GM18526 (cell line): ENCODE measurements around the gene TET3.

Experiments used
- POLR2A ChIP-seq: IDR thresholded peaks from 3 replicates; pipeline ENCODE4 v1.6.1; 2011; ENCODE audit not compliant: insufficient read length; ENCODE audit errors: extremely low read depth

TET3 gene

DNA sequence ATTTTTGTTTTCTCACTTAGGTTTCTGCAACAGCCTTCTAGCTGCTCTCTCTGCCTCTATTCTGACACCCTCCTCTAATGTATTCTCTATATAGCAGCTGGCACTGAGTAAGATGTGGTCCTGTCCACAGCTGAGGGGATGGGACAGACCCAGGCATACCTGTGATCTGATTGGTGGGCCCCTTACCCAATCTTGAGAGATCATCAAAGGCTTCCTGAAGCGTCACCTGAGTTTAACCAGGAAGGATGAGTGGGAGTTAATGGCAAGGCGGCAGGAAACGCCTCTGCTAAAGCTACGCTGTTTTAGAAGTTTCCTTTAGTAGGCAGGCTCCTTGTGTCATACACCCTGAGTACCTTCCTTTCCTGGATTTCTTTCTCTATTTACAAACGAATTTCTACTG lies 5.7 kb upstream of the TET3 start:
- no peak for TF ChIP-seq POLR2A

DNA sequence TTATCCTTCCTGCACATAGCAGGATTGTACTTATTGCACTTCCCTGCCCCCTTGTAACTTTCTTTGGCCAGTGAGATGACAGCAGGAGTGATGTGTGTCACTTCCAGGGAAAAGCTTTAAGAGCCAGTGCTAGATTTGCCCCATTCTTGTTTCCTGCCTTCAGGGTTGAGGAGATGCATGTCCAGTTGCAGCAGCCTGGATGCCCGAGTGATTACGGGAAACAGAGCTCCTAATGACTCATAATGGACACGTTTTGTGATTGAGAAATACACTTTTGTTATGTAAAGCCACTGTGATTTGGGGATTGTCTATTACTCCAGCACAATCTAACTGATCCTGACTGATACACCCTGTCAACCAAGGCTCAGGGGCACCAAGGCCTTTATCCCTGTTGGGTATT lies 5.0 kb upstream of the TET3 start:
- no peak for TF ChIP-seq POLR2A

DNA sequence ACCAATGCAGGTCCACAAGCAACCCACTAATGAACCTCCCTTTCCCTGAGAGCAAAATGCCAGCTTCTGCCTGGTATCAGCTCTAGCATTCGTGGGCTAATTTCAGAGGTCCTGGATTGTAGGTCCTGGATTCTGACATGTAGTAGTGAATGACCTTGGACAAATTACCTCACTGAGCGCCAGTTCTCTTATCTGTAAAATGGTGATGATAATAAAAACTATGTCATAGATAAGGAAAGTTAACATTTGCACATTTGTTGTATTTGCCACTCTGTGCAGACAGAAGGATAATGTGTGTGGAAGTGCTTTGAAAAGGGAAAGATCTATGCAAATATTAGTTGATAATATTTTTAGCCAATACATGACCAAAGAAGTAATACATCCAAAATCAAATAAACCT lies 4.1 kb upstream of the TET3 start:
- no peak for TF ChIP-seq POLR2A

DNA sequence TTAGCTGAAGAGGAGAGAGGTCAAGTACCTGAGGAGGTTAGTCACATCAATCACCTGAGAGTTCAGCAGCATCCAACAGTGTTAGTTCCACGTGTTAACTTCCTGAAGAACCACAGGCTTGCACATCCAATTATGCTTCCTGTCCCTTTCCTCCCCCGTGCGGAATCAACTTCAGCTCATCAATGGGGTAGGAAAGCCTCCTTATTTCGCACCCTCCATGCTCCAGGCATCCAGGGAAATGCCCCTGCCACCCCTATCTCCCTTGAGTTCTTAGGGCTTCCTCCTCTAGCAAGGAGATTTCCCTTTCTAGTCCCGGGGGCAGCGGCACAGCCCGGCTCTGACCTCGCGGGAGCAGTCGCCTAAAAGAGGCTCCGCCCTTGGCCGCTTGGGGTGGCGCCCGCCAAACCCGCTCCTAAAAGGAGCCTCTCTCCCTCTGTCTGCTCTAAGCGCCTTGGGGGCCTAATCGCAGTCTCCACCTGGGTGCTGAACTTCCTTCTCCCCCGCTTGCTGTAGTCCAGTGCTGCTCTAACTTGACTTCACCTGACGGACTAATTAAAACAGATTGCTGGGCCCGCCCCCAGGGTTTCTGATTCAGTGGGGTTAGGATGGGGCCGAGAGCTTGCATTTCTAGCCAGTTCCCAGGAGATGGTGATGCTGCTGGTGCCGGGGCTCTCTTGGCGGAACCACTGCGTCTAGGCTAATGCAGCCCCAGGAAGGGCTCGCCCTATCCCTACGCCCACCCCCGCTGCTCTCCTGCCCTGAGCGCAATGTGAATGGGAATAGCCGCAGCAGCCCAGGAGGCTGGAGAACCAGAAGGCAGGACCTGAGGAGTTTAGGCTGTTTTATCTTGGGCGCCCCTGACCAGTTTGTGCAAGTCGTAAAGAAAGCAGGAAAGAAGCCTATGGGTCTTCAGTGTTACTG lies 3.4 kb upstream of the TET3 start:
- peak; percentile 61 for TF ChIP-seq POLR2A

DNA sequence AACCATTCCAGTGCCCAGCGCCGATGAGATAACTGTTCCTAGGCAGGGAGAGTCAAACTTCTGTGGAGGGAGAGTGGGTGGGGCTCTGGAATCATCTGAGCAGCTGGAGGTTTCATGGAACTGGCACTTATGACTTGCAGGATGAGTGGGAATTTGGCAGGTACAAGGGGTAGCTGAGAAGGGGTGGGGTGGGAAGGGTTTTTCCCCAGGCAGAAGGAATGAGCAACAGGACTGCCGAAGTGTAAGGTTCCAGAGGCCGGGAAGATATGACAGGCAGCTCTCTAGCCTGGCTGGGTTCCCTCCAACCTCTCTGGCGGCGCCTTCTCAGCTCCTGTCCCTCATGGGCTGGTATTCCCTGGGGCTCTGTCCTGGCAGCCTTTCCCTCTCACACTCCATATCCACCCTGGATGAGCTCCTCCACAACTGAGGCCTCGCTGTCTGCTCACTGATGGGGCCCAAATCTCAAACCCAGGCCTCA lies 2.5 kb upstream of the TET3 start:
- no peak for TF ChIP-seq POLR2A

DNA sequence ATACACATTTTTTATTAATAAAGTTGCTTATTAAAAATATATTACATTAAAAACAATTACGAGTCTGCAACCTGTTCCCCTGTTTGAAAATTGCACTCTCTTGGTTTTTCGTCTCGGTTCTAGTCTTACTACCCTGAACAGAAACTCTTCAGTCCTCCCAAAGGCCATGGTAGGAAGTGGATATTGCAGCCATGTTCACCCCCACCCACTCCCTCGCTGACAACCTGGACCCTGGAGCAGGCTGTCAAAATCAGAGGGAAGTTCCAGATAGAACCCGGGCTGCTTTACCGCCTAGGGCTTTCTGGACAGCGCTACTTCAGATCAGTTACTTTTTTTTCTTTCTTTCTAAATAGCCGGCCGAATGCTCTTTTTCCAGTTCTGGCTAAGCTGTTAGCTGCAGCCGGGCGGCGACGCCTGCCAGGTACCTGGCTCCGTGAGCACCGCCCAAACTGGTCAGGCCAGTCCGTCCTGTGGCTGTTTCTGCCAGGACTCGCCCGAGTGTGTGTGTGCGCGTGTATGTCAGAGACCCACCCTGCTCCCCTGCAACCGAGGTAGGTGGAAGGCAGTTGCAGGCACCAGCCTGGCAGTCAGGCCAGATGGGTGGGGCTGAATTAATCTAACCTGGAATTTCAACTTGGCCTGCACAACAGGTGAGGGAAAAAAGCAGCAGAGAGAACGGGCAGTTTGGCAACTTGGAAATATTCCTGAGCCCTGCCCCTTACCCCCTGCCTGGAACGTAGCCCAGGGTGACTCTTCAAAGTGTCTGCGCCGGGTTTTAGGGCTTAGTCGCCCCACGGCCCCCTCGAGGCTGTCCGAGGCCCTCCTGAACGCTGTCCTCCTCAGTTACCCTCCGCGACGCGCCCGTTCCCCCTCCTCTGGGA lies 1.1 kb upstream of the TET3 start:
- no peak for TF ChIP-seq POLR2A

GRCh38 chr2:73984922-73985307 lies 205 bp downstream of the TET3 start:
- peak; percentile 65 for TF ChIP-seq POLR2A

DNA sequence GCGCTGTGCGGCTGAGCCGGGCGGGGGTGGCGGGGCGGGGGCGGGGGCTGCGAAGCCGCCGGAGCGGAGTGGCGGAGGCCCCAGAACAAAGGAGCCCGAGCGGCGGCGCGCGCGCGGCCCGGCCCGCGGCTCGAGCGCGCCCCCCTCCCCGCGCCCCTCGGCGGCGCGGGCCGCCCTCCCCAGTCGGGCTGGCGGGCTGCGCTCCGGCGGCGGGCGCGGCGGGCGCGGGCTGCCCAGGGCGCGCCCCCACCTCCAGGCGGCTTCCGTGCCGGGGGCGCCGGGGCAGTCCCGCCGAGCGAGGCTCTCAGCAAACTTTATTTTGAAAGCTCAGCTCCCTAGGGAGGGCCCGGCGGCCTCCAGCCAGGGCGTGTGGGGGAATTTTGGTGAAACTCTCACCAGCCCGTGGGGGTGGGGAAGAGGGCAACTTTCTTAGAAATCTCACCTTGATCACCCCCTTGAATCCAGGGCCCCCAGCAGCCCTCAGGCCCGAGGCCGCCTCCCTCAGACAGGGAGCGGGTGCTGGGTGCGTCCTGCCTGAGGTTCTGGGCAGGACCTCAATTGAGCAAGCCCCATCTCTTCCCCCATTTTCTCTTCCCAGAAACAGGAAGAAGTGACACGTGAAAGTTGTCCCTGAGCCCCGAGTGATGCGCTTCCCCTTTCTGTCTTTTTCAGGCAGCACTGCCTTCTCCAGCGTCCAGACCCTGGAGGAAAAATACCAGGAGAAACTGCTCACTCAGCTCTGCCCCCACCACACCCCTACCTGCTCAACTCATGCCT lies 786 bp downstream of the TET3 start:
- TF ChIP-seq POLR2A = no peak

DNA sequence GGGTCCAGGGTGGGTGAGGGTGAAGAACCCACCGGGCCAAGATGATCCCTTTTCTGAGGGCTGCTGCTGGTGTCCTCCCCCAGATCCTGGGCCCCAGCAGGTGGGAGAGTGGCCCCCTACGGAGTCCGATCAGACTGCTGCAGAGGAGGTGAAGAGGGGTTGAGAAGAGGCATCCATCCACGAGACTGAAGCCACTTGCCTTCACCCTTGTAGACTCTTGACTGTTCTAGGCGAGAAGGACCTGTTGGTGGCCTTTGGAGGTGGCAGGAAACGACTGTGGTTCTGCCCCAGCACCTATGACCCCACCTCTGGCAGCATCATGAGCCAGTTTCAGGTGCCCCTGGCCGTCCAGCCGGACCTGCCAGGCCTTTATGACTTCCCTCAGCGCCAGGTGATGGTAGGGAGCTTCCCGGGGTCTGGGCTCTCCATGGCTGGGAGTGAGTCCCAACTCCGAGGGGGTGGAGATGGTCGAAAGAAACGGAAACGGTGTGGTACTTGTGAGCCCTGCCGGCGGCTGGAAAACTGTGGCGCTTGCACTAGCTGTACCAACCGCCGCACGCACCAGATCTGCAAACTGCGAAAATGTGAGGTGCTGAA lies 1.5 kb downstream of the TET3 start:
- TF ChIP-seq POLR2A = no peak

GRCh38 chr2:73987109-73987947 lies 2.6 kb downstream of the TET3 start:
- TF ChIP-seq POLR2A = no peak

GRCh38 chr2:73987948-73988700 lies 3.4 kb downstream of the TET3 start:
- TF ChIP-seq POLR2A = no peak

DNA sequence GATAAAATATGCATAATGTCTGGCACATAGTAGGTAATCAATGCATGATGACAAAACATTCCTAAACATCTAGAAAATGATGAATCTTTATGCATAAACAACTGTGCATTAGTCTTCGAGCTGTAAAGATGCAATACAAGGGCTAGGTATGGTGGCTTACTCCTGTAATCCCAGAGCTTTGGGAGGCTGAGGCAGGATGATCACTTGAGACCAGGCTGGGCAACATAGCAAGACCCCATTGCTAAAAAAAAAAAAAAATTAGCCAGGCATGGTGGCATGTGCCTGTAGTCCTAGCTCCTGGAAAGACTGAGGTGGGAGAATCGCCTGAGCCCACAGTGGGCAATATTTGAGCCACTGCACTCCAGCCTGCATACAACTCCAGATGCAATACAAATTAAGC lies 5.3 kb downstream of the TET3 start:
- no peak for TF ChIP-seq POLR2A

GRCh38 chr2:73990531-73990930 lies 5.8 kb downstream of the TET3 start:
- TF ChIP-seq POLR2A = no peak
